NCI-H2029 (cell line): Measurements from ENCODE around the gene MAML3.

Source experiments
- DNase-seq: peaks from one replicate; lab custom pipeline; 2025; lab: John Stamatoyannopoulos, UW

Gene MAML3

DNA sequence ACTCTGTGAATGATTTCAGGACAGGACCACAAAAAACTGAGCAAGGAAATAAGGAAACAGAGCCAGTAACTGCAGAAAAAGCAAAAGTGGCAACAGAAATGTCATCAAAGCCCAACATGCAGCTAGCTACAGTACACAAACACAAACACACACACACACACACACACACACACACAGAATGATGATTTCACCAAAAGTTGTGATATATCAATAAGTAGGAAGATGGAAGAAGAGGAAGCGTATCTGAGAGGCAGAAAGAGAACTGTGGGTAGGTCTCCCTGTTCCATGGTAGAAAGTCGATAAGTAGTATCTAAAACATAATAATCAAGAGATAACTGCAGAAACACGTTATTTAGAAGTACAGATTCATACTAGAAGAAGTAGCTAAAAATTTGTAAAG is 340.1 kb downstream of the MAML3 start:
- no peak for DNase-seq

DNA sequence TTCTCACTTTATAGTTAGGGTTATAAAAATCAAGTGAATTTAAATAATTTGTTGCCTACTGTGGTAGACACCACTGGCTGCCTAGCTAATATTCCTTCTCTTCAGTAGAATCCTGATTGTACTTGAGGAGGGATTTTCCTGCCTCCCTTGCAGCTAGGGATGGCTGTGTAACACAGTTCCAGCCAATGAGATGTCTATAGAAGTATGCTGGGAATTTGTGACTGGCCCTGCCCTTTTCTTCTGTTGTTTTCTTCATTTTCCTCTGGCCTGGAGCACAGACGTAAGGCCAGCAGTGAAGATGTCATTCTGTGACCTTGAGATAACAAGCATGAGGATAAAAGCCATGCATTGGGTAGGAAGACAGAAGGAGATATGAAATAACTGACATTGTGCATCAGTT is 343.3 kb downstream of the MAML3 start:
- no peak for DNase-seq

DNA sequence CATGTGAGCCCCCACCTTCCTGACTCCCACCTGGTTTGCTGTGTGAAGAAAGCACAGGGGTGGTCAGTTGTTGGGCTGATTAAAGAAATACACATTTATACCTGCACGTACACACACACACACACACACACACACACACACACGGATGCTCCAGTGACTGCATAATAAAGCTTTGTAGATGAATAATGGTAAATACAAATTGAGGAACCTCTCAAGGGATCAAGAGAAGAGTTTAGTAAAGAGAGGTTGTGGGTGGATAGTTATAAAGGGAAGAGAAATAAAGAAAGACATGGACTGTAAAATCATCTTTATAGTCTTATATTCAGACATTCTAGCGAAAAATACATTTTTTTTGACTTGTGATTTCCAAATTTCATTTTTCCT is 344.2 kb downstream of the MAML3 start:
- DNase-seq, result no peak

DNA sequence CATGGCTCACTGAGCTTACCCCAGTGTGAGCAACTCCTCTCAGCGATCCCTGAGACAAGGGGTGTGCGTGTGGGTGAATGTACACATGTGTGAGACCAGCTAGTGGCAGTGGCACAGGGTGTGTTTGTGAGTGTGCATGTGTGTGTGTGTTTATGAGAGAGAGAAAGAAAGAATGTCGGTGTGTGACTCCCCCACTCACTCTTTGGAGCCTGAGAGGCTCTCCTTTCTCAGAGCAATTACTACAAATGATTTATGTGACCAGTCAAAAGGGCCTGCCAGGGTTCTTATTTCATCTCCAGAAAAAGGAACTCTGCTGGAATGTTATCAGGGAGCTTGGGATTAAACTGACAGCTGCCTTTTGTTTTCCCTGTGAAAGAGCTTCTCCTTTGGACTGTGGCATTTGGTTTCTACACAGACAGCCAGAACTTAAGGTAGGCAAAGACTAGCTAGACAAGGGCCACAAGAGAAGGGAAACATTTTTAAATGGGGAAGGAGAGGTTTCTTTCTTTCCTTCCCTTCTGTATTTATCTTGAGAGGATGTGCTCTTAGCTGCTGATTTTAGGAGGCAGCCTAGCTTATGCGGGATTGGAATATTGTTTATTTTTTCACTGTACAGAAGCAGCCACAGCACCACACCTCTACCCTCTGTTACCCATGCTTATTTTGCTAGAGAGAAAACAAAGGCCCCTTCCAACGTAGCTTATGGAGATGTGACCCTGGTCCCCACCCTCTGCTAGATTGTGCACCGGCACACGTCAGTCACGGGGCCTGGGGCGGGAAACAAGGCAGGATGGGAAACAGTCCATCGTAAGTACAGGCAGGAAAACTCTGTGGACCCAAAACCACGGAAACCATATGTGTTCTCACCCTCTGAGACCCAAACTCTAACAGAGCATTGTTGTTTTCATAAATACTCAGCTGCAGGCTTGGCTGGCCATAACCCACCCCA is 344.9 kb downstream of the MAML3 start:
- peak; percentile 58 for DNase-seq

DNA sequence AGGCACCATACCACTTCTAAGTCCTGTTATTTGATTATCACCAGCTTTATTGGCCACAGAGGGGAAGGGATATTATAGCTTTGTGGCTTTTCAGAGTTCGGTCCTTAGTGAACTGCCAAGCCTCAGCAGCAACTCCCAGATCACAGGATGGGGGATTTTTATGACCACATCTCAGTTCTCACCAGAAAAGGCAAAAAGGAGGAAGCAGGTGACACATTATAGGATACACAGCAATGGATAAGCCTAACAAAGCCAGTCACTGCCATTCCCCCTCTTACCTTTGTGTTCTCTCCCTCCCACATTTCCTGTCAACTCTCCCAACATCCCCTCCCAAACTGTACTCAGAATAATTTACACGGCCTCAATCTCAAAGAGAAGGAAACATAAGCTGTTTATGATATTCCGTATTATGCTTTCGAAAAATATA is 345.6 kb downstream of the MAML3 start:
- DNase-seq, result peak; percentile 60

DNA sequence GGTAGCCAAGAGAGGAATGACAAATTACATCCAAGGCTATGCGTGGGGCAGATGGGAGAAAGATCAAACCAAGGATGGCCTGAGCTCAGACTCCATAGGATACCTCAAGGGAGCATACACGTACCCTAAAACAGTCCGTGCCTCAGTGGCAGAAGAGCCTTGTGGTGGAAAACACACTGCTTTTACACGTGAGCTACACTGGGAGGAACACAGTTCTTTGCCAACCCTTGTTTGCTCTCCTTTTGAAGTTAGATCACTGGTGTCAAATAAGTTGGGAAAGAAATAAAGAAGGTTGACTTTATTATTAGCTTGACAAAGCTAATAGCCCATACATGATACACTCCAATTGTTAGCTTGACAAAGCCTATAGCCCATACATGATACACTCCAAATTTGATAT is 346.5 kb downstream of the MAML3 start:
- DNase-seq, result no peak

DNA sequence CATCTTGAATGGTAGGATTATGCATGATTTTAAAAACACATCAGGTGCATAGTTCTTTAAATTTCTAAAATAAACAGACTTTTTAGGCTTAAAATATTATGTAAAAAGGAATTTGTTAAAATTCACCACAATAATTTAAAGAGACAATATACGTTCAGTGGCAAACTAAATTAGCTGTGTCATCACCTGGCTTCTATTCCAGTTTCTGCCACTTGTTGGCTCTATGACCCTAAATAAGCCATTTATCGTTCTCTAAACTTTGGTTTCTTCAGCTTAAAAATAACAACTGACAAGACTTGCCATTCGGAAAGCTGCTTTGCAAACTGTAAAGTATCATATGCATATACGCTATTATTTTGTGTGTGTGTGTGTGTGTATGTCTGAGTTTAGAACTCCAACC is 347.1 kb downstream of the MAML3 start:
- no peak for DNase-seq

DNA sequence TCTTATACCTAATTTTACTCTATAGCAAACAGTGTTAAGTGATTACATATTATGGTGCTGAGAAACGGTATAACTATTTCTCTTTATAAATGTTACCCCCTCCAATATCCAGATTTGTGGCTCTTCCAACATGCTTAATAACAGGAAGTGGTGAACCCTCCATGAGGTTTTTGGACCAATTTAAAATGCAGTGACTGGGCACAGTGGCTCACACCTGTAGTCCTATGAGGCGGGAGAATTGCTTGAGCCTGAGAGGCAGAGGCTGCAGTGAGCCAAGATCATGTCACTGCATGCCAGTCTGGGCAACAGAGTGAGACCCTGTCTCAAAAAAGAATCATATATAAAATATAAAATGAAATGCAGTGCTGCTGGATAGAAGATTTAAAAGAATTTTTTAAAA is 351.1 kb downstream of the MAML3 start:
- no peak for DNase-seq

DNA sequence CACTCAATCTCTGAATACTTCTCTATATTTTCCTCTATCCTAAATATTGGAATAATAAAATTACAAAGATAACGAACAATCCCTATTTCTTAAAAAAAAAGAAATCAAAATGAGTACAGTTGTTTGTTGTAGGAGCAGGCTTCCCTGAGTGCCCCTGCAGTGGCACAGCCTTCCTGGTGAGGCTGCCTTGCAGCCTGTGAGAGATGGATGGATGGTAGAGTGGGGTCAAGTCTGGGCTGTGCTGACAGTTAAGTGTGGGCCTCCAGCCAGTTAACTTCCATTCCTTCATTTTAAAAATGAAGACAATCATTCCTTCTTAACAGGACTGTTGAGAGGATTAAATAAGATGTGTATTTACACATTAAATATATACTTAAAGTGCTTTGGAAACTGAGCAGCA is 351.5 kb downstream of the MAML3 start:
- DNase-seq, result no peak

DNA sequence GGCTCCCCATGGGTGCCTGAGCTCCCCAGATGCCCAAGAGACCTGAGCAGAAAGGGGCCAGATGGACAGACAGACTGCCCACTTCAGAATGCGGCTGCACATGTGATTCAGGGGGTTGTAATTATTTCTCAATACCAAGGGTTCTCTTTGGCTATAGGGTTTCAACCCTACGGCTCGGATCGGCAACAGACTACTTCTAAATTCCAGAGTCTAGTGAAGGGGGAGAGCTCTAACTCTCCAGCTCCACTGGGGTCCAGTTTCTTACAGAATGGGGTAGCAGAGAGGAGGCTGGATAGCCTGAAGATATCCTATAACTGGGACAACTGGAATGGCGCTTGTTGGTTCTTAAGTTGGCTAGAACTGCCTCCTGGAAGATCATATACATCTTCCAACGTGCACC is 352.1 kb downstream of the MAML3 start:
- no peak for DNase-seq

DNA sequence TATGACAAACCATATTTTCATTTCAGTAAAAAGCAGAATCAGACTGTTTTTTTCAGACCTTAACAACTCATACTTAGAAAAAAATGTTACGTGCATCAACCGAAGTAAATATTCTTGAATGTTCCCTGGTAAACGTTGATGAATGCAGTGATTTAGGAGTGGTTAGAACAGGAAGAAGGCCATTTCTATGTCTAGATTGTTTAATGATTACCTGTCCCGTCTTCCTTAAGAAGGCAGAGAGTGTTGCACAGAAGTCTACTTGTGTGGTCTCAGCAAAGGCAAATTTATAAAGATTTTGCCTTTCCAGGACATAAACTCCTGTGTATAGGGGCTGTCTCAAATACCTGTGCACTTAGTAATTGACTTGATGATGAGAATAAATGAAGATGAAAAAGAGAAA is 353.9 kb downstream of the MAML3 start:
- DNase-seq, result no peak

DNA sequence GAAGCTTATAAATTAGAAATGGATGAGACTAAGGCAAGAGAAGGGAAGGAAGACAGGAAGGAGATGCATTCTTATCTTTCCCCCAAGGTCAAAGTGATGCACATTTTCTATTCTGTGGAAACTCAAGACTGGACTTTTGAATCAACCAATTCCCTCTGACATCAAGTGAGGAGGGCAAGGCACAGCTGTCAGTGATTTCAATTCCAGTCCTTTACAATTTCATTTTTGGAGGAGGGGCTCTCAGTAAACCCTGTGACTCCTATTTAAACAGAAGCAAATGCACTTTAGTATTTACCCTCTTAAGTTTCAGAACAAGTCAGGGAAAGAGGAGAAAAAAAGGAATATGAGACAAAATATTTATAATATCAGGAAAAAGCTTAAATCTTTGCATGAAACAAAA is 354.4 kb downstream of the MAML3 start:
- no peak for DNase-seq

DNA sequence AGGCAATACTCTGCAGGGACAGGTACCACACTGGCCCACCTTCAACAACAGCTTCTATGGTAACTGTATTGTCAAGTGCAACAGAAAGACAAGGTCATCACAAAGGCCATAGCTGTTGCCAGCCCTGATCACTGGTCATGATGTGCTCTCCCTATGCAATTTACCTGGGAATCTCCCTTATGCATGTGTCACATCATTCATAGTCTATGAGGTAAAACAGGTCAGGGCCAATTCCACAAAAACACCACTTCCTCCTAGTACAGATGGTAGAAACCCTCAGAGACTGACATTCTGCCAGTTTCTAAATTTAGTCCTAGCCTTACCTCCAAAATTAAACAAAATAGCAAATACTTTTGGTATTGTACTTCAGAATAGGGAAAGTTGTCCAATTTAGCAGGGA is 355.5 kb downstream of the MAML3 start:
- DNase-seq, result no peak

DNA sequence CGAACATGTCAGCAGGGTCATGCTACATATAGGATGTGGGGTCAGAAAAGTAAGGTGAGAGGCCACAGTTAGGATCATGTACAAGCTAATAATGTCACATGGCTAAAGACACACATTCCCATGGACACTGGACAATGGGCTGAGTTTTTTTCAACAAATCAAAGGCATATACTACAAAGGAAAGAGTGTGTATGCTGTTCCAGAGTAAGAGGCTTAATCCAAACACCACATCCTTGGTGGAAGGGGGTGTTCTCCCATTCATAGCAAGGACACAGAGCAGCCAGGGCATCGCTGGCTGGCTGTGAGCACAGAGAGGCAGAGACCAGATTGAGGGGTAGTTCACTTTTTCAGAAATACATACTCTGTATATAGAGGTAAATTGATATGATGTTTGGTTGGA is 356.7 kb downstream of the MAML3 start:
- no peak for DNase-seq

DNA sequence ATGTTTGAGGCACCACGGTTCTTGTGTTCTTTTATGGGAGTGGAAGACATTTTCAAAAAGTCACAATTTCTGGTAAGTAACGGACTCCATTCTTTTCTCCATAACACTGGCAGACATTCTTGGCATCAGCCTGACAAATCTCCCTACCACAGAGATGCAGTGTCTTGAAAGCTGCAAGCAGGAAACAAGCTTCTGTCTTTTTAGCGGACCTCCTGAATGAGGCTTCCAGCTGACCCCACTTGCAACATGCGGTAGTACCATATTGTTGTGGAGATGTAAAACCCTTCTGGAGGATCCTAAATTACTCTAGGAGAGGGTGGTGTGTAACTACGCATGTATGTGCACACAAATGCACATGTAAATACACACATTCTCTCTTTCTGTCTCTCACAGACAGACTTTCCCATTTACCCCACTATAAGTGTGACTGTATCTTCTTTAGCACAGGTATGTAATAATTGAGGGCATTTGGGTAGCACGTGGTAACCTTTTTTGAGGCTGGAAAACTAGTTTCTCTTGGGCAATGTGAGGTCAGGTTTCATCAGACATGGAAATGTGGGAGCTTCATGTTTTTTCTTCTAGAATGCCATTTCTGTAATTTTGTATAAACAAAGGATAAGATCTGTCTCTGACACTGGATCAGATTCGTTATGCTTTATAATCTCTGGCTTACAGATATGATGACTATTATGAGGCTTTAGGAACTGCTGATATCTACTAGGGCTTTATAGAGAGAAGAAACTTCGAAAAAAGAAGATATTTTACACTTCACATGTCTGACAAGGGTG is 358.3 kb downstream of the MAML3 start:
- no peak for DNase-seq

DNA sequence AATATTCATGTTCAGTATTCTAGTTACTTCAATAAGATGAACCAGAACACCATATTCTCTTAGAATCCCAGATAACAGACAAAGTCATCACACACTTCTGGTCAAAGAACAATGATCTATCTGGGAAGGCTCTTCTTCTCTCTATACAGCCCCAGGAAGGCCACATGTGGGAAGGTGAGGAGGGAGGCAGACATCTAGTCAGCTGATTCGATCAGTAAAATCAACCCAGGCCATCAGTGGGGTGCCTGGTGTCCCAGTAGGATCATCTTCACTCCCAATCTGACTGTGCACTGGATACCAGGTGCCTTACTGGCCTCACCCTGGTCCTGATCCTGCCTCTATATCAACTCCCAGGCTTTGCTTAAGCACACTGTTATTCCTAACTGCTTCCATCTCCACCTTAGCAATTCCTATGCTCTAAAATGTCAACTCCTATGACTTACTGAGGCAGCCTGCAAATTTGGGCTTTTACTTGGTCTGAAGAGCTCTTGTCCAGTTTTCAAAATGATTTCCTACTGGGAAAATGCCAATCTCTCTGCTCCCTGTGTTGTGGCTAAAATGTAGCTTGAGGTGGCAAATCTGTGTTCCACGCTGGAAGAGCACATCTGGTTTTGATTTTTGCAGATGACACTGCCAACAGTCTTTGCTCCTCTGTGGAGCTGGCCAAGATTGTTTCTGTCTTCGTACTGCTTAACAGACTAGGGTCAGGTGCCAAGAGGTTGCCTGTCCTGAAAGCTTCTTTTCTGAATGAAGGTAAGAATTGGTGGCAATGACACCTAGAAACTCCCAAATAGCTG is 359.6 kb downstream of the MAML3 start:
- no peak for DNase-seq

DNA sequence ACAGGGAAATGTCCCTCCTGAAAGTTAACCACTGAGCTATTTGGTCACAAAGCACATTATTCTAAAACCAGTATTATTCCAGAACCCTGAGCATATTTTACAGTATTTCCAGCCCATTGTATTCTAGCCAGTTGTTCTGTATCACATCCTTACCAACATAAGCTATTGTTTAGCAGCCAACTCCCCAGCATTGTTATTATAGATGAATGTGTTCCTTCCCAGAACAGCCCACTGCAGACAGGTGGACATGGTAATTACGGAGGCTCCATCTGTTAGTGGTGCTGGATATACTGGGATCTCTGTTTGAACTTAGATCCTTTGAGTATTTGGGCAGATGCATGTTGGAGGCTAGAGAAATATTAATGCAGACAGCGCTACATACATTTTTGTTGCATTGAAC is 362.3 kb downstream of the MAML3 start:
- no peak for DNase-seq

DNA sequence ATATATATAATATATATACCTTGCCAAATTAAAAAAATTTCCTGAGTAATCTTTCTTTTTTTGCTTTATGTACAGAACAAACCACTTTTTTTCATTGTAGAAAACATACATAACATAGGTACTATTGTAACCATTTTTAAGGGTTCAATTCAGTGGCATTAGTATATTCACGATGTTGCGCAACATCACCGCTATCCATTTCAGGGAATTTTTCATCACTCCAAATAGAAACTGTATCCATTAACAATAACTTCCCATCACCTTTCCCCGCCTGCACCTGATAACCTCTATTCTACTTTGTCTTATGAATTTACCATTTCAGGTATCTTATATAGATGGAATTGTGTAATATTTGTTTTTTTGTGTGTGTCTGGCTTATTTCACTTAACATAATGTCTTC is 363.7 kb downstream of the MAML3 start:
- DNase-seq, result no peak

DNA sequence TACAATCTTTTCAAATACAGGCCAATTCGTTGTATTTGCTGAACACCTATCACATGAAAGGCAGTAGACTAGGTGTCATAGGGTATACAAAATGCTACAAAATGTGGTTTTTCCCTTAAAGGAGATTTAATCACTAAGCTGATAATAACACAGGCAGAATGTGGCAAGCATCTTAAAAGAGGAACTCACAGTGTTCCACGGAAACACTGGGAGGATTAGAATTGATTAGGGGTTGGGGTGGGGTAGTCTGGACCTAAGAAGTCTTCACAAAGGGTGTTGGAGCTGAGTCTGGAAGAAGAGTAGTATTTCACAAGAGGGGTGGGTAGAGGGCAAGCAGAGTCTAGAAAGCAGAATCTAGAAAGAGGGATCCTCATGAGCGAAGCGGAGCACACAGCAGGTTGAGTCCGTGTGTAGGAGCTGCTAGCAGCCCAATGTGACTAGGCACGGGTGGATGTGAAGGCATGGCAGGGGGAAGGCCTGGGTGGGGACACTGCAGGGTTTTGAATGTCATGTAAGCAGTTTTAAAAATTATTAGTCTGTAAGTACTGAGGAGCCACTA is 364.8 kb downstream of the MAML3 start:
- no peak for DNase-seq

DNA sequence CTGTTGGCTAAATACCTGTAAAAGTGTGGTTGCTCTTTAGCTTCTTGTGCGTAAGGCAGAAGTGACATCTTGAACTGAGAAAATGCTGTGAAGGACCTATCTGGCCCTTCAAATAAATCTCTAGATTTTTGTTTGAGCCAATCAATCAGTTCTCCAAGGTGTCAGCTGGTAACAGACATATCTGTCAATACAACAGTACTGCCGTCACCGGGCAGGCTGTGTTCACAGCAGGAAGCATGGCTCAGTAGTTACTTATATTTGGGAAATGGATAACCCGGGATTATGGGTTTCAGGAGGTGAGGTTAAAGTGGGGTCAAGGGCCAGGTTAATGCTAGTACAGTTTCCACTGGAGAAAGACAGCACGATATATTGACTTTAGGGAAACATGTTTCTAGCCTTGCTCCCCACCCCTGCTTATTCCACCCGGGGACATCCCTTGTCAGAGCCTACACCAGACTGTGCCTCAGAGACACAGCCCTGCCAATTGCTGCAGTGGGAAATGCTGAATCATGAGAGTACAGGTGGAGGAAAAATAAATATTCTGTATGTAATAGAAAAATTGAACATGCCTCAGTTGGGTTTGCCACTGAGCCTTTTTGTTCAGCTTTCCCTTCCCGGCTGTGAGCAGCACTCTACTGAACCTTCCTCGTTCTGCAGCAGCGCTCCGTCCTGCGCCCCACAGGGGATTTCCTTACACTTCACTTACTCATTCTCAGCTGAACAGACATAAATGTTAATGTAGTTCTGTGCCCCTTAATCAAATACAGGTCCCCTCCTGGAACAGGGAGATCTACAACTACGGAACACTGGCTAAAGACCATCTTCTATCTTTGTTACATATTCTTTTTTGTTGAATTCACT is 367.3 kb downstream of the MAML3 start:
- no peak for DNase-seq

DNA sequence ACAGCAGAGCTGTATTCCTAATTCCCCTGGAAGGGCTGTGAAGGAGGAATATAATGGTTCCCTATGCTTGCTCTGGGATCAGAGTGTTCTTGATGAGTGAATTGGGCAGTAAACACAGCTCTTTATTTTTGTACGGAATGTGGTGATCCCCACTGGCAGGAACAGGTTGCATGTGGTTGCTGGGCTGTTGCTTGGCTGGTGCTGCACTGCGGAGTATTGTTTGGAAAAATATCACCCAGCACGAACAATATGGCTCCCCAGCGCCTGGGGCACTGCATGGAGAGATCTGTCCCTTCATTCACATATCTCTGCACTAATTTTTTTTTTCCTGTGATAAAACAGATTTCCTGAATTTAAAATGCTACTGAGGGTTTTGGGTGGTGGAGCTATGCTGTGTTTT is 368.6 kb downstream of the MAML3 start:
- DNase-seq, result no peak
